A172 (cell line): ENCODE measurements around the gene USP10. TPM values are rescaled to one million over a fixed set of nuclear protein-coding genes. Genes with fewer than 3 reads are reported as not detected.
A peak's percentile ranks its signal among the peaks of the same experiment; 100 is the strongest.

Experiments
- DNase-seq: peaks from one replicate; pipeline ENCODE4 v3.0.0-alpha.2; 2015; ENCODE audit warnings: low spot score
- total RNA-seq: library from RNA; depleted of rRNA; stranded (reverse); fragments of >200 nt; shearing (Covaris generic); gene quantifications from 2 replicates; pipeline ENCODE4 v1.2.3, GENCODE V29; 2014

Gene USP10
- total RNA-seq, 1 experiment from 2014 or later, result 106 TPM

GRCh38 chr16:84800158-84800978 is 100.6 kb downstream of the USP10 start:
- no peak for DNase-seq

DNA sequence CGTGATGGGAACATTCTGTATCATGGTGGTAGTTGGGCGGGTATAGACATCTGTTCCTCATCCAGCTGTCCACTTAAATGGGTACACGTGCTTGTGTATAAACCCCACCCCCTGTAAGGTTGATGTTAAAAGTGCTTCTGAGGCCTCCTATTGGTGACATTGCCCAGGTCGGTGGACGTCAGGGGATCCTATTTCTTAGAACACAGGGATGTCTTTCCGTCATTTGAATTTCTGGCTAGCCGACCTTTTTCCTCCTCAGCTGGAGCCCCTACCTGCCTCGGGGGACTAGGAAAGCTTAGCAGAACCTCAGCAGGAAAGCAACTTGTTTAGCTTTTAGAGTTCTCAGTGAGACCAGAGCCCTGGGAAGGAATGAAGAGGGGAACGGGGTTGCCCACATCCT is 103.3 kb downstream of the USP10 start:
- no peak for DNase-seq

DNA sequence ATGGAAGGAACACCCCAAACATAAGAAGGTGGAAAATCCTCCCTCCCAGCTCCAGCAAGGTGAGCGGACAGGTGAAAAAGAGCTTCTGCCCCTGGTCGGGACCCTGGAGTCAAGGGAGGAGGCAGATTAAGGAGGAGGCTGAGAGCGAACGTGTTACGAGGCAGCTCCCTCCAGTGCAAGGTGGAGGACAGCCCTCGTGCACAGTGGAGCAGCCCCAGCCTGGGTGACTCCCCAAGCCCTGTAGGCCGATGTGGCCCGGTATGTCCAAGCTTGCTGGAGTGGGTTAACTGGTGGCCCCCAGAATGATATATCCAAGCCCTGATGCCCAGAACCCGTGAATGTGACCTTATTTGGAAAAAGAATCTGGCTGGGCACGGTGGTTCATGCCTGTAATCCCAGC is 104.5 kb downstream of the USP10 start:
- no peak for DNase-seq

GRCh38 chr16:84806256-84806889 is 106.6 kb downstream of the USP10 start:
- DNase-seq, result peak; percentile 91

DNA sequence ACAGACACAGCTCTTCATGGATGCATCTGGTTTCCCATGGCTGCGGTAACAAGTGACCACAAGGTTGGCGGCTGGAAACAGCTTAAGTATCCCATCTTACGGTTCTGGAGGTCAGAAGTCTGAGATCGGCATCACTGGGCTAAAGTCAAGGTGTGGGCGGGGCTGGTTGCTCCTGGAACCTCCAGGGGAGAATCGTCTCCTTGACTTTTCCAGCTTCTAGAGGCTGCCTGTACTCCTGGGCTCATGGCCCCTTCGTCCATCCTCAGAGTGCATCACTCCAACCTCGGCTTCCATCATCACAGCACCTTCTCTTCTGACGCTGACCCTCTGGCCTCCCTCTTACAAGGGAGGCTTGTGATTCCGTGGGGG is 107.1 kb downstream of the USP10 start:
- DNase-seq, result no peak

GRCh38 chr16:84807776-84808175 is 108.0 kb downstream of the USP10 start:
- no peak for DNase-seq

- DNase-seq, result no peak
Observed at GRCh38 chr16:84808826-84809225, 109.0 kb downstream of the USP10 start.

DNA sequence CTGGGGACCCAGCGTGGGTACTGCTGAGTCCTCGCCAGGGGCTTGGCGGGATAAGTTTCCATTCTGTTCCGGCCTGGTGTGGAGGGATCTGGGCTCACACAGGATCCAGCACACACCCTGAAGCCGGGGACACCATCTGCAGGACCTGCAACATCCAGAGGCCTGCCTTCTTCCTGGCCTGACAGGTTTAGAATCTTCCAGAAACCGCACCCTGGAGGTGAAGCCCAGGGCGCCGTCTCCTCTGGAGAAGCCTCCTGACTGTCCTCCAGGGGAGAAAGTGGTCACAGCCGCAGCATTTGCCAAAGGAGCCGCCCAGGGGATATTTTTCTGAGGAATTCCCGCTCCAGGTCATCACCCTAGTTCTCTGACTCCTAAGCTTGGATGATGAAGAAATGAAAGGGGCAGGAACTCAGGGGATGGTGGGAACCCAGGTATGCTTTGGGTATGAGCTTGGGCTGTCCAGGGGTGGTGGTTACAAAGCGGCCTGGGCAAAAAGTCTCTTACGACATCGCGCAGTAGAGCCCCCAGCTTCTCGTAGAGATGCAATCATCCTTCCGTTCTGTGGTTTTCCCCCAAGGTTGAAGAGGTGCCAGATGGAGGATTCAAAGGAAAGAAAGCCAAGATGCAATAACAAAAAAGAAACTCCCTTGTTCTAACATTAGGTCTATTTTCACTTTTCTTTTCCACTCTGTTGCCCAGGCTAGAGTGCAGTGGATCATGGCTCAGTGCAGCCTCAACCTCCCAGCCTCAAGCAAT is 110.9 kb downstream of the USP10 start:
- DNase-seq, result peak; percentile 85

GRCh38 chr16:84811529-84811928 is 111.7 kb downstream of the USP10 start:
- no peak for DNase-seq

GRCh38 chr16:84813141-84813934 is 113.5 kb downstream of the USP10 start:
- no peak for DNase-seq

- no peak for DNase-seq
Observed at GRCh38 chr16:84815462-84815861, 115.7 kb downstream of the USP10 start.

DNA sequence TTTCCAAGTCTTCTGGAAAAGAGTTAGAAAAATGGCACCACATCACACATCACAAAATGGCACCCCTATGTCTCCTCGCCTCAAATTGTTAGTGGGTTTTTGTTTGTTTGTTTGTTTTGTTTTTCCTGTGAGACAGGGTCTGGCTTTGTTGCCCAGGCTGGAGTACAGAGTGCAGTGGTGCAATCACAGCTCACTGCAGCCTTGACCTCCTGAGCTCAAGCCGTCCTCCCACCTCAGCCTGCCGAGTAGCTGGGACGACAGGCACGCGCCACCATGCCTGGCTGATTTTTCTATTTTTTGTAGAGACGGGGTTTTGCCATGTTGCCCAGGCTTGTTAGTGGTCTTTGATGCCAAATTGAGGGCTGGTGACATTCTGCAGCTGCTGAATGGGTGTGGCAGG is 116.2 kb downstream of the USP10 start:
- DNase-seq, result no peak

GRCh38 chr16:84816485-84816884 is 116.7 kb downstream of the USP10 start:
- no peak for DNase-seq

DNA sequence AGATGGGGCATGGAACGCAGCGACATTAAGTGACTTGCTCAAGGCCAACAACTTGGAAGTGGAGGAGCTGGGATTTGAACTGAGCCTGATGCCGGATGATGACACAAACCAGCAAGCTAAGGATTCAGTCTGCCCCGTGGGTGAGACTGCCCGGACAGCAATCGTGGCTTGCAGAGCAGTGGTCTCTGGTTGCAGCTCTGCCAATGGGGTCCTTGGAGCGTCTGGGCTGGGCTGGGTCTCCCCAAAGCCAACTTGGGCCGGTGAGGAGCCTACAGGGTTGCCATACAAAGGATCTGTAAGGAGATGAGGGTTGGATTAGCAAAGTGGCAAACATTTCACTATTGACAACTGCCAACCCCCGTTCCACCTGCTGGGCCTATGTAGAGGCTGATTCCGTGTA is 117.4 kb downstream of the USP10 start:
- no peak for DNase-seq

GRCh38 chr16:84817613-84818012 is 117.8 kb downstream of the USP10 start:
- DNase-seq, result no peak

- no peak for DNase-seq
Observed at GRCh38 chr16:84818133-84818532, 118.3 kb downstream of the USP10 start.

- DNase-seq, result no peak
Observed at GRCh38 chr16:84818989-84819643, 119.3 kb downstream of the USP10 start.

DNA sequence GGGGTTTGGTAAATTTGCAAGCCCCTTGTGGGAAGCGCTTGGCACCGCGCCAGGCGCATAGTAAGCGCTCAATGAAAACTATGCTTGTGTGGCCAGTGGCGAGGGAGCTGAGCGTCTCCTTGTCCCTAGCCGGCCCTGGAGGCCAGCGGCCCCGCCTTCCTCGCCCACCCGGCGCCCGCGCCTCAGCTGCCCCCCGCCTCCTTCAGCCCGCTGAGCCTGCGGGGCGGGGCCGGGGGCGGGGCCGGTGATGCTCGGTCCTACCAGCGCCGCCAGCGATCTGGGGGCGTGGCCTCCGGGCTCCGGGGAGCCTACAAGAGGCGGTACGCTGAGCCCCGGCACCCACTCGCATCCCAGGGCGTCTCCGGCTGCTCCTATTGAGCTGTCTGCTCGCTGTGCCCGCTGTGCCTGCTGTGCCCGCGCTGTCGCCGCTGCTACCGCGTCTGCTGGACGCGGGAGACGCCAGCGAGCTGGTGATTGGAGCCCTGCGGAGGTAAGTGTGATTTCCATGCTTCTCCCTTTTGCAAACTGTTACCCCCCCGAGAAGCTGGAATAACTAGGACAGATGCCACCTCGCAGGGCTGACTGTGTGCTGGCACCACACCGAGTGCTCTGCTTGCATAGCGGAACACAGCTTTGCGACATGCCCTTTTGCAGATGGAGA is 120.0 kb downstream of the USP10 start, which contains the start of gene CRISPLD2:
TSS of gene CRISPLD2 (plus strand) at position 342 of the 661 bp plus-strand sequence. CDS start 18,511 bp downstream, outside the sequence.
- peak; percentile 84 for DNase-seq

DNA sequence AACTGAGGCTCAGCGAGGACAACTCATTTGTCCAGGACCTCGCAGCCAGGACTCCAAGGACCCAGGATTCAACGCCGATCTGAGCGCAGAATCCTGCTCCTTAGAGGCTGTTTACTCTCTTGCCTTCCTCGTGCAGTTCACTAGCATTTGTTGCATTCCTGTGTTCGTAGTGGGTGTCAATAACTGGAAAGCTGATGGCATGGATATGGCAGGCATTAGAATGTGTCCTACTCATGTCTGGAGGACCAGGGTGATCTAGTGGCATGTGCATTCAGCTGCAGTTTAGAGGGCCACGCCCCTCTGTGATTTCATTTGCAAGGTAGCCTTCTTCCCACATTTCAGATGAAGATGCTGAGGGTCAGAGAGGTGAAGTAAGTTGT is 120.5 kb downstream of the USP10 start:
- DNase-seq, result no peak

DNA sequence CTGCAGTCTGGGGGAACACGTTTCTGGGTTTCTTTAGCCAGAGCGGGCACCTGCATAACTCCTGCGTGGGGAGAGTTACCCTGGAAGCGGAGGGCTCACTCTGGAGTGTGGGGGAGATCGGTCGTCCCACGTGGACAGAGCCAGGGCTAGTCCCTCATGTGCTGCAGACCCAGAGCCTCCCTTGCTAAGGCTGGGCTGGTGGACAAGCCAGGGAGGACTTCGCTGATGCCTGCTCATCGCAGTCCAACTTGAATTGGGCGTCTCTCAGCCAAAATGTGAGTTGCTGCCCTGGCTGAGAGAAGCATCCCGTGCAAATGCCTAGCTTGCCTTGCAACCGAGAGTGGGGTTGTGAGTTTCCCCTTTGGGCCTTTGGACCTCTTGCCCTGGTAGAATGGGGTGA is 121.0 kb downstream of the USP10 start:
- DNase-seq, result no peak

DNA sequence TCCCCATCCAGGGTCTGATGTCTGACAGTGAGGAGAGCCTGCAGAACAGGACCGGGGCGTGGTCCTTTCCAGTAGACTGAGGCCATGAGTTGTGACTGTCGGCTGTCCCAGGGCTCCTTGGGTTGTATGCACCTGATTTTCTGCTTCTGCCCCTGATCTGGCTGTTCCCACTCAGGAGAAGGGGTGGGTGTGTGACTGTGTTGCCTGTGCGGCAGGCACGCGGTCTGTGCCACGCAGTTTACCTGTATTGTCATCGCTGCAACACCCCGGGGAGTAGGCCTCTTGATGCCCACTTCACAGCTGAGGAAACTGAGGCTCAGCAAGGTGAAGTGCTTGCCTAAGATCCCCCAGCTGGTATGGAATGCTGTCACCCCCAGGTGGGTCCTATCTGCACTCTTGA is 121.4 kb downstream of the USP10 start:
- no peak for DNase-seq
